Thyroid gland (tissue), 4 donors: ENCODE measurements around the gene GRB10. TPM values are rescaled to one million over a fixed set of nuclear protein-coding genes. Genes with fewer than 3 reads are reported as not detected.

Experiments used
- DNase-seq, 2 donors: peaks; one replicate each; pipeline ENCODE4 v3.0.0-alpha.2; 2019
- H3K27ac ChIP-seq, 3 donors: fragments of 200-600 bp; sonication (generic); 1 replicate in 2 of 3; 2 replicates in 1 of 3; pipeline ENCODE4 v1.5.1; 2016 to 2019; ENCODE audit warnings: mild to moderate bottlenecking in 1 of 3, moderate library complexity in 1 of 3
- H3K27me3 ChIP-seq: fragments of 200-600 bp; sonication (generic); one replicate; pipeline ENCODE4 v1.5.1; 2019
- H3K36me3 ChIP-seq, 2 donors: fragments of 200-600 bp; sonication (generic); one replicate each; pipeline ENCODE4 v1.5.1; 2016 to 2019
- H3K4me1 ChIP-seq, 2 donors: fragments of 200-600 bp; sonication (generic); one replicate each; pipeline ENCODE4 v1.5.1; 2017 to 2019
- H3K4me3 ChIP-seq, 3 donors: fragments of 200-600 bp; sonication (generic); replicated peaks in 1 of 3; 1 replicate in 2 of 3; 2 replicates in 1 of 3; pipeline ENCODE4 v1.5.1; 2016; ENCODE audit warnings: mild to moderate bottlenecking in 1 of 3
- H3K9me3 ChIP-seq: fragments of 200-600 bp; sonication (generic); one replicate; pipeline ENCODE4 v1.5.1; 2017
- CTCF ChIP-seq, 6 experiments: fragments of 200-600 bp in 3 of 6; fragments of 450-650 bp in 3 of 6; sonication (generic) in 3 of 6; IDR thresholded peaks; one replicate each; pipeline ENCODE4 v1.5.1; 2016 to 2019; ENCODE audit warnings: antibody characterized with exemption in 6 of 6, mild to moderate bottlenecking in 2 of 6, inconsistent platforms in 1 of 6, moderate library complexity in 1 of 6
- POLR2A ChIP-seq, 2 donors: fragments of 450-650 bp; IDR thresholded peaks; one replicate each; pipeline ENCODE4 v1.6.1; 2017; ENCODE audit warnings: antibody characterized with exemption in 2 of 2, mild to moderate bottlenecking in 2 of 2, moderate library complexity in 1 of 2
- WGBS, 2 donors: methylation state at CpG; one replicate each; pipeline ENCODE4 v1.1.5; 2017; 5-methylcytosine and 5-hydroxymethylcytosine counted together
- intact Hi-C: fragments of 100-400 bp; cut with DNase I; formaldehyde crosslinking; loops from one replicate; pipeline ENCODE4 v1.15.1; 2023
- total RNA-seq, 4 donors: library from RNA; depleted of rRNA; stranded (reverse); fragments of >200 nt; gene quantifications; one replicate each; pipeline ENCODE4 v1.2.3, GENCODE V29; 2016

Gene GRB10
- total RNA-seq, 4 donors from 2014 or later: 21.3 to 99.2 (median 39.6) TPM

DNA sequence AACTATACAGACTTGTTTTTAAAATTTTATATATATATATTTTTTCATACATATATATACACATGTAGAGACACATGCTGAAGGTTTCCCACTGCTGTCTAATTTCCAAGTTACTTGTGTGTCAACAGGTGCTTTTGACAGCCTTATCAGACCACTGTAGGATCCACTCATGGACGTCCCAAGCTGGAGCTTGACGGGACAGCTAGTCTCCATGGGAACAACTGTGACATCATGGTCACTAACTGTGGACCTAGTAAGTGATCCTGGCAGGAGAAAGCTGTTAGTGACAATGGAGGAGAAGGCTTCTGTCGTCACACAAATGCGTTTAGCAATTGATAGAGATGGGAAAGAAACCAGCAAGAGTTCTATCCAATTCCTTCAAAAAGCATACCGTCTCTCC, 157.3 kb downstream of the GRB10 start:
- no peak for DNase-seq
- WGBS, 2 donors: 88 to 89% methylated on average over 5 of the region's 5 CpGs
- Histone ChIP-seq H3K36me3 (no peaks in the 10 kb centered on the region), H3K27ac (no peak overlapping the region), H3K27me3 (no peaks in the 10 kb centered on the region), H3K4me3 (no peak overlapping the region), H3K4me1 (no peaks in the 10 kb centered on the region), H3K9me3 (no peaks in the 10 kb centered on the region)
- TF ChIP-seq POLR2A (IDR thresholded peaks at IDR 0.05) (no peak), CTCF (IDR thresholded peaks at IDR 0.05) (no peak)
- intact Hi-C loops: no loop called here

- H3K4me1 ChIP-seq: no peaks in the 10 kb centered on the region
- no peaks in the 10 kb centered on the region for H3K27me3 ChIP-seq
- H3K36me3 ChIP-seq: no peaks in the 10 kb centered on the region
- TF ChIP-seq POLR2A (IDR thresholded peaks at IDR 0.05) (no peak), CTCF (IDR thresholded peaks at IDR 0.05) (no peak)
- no peak overlapping the region for H3K4me3 ChIP-seq
- H3K27ac ChIP-seq: no peak overlapping the region
- DNase-seq: no peak
- H3K9me3 ChIP-seq: no peaks in the 10 kb centered on the region
- intact Hi-C loops: no loop called here
- WGBS, 2 donors: 55 to 58% methylated on average over 2 of the region's 2 CpGs
Observed at GRCh38 chr7:50622821-50623220, 159.9 kb downstream of the GRB10 start.

GRCh38 chr7:50621973-50622490, 160.7 kb downstream of the GRB10 start:
- Histone ChIP-seq H3K9me3 (no peaks in the 10 kb centered on the region), H3K27me3 (no peaks in the 10 kb centered on the region), H3K27ac (no peak overlapping the region), H3K4me1 (no peaks in the 10 kb centered on the region), H3K36me3 (no peaks in the 10 kb centered on the region), H3K4me3 (no peak overlapping the region)
- 72 to 79% methylated on average over 11 of the region's 11 CpGs for WGBS, 2 donors
- TF ChIP-seq POLR2A (IDR thresholded peaks at IDR 0.05) (no peak), CTCF (IDR thresholded peaks at IDR 0.05) (no peak)
- intact Hi-C loops: no loop called here
- no peak for DNase-seq

DNA sequence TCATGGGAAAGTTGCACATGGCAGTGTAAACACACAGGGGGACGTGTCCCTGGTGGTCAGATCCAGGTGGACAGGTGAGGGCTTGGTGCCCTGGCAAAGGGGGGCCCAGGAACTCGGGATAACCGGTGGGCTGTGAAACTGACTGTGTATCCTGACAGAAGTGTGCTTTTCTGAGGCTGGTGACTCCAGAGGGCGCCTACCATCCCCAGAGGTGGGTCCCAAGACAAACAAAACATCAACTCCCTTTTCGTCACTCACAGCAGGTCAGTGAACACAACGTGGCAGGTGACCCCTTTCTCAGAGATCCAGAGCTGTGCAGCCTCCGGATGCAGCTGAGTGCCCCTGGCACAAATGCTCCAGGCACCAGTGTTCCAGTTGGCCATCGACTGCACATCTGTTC, 161.5 kb downstream of the GRB10 start:
- H3K27ac ChIP-seq: peak overlapping the region in 1 of 3 donors; percentile 43
- DNase-seq: no peak
- WGBS, 2 donors: 46 to 58% methylated on average over 8 of the region's 8 CpGs

DNA sequence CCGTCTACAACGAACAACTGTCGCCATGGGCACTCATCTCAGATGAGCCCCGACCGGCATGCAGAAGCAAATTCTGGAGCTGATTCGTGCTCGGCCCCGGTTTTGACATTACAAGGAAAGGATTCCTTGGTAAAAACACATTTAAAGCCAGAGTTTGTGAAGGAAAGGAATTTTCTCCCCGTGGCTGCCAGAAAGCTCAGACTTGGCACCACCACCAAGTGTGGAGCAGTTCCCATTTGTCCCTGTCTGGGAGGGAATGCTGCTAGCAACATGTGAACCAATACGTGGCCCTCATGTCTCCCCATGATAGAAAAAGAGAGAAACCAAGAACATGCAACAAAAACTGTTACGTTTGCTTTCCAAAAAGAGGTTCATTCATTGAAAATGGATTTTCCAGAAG, 162.3 kb downstream of the GRB10 start:
- WGBS, 2 donors: 60 to 78% methylated on average over 11 of the region's 11 CpGs
- Histone ChIP-seq H3K9me3 (no peaks in the 10 kb centered on the region), H3K36me3 (no peaks in the 10 kb centered on the region), H3K4me1 (no peaks in the 10 kb centered on the region), H3K27me3 (no peaks in the 10 kb centered on the region), H3K4me3 (no peak overlapping the region), H3K27ac (no peak overlapping the region)
- intact Hi-C loops: no loop called here
- DNase-seq: no peak
- no peak for TF ChIP-seq POLR2A (IDR thresholded peaks at IDR 0.05)
- no peak for TF ChIP-seq CTCF (IDR thresholded peaks at IDR 0.05)

More for the DNA sequence above, 161.5 kb downstream of the GRB10 start:
- no peaks in the 10 kb centered on the region for H3K4me1 ChIP-seq
- H3K36me3 ChIP-seq: no peaks in the 10 kb centered on the region
- H3K9me3 ChIP-seq: no peaks in the 10 kb centered on the region
- intact Hi-C loops: no loop called here
- no peak overlapping the region for H3K4me3 ChIP-seq
- no peak for TF ChIP-seq POLR2A (IDR thresholded peaks at IDR 0.05)
- H3K27me3 ChIP-seq: no peaks in the 10 kb centered on the region

DNA sequence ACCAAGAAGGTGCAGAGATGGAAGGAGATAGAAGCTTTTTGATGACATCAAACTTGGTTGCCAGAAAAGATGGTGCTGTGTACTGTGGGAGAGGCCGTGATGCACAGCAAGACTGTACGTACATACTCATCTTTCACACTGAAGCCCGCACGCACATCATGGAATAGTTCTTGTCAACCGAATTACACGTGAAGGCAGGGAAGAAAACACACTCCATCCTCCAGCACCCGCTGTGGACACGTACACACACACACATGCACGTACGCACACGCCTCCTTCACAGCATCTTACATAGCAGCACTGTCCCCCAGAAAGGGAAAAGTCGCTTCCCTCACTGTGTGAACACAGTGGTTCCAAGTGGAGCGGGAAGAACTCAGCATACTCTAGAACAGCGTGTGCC, 163.0 kb downstream of the GRB10 start:
- no peak for TF ChIP-seq CTCF (IDR thresholded peaks at IDR 0.05)
- TF ChIP-seq POLR2A (IDR thresholded peaks at IDR 0.05): no peak
- H3K27me3 ChIP-seq: no peaks in the 10 kb centered on the region
- no peak for DNase-seq
- H3K4me1 ChIP-seq: no peaks in the 10 kb centered on the region
- H3K9me3 ChIP-seq: no peaks in the 10 kb centered on the region
- WGBS, 2 donors: 91 to 96% methylated on average over 14 of the region's 14 CpGs
- intact Hi-C loops: no loop called here
- no peak overlapping the region for H3K4me3 ChIP-seq
- no peak overlapping the region for H3K27ac ChIP-seq
- H3K36me3 ChIP-seq: no peaks in the 10 kb centered on the region
